ENCODE results near the gene NPLOC4.

The NPLOC4 gene

GRCh38 chr17:81655378-81656117, 18.6 kb upstream of the NPLOC4 start:
- H3K4me3 ChIP-seq (replicated peaks in 1 of 2; ENCODE audit: low read depth in 2 of 2, low read length in 2 of 2), result no peak overlapping the region
- no peak for TF ChIP-seq CTCF (IDR thresholded peaks at IDR 0.05; ENCODE audit: low read depth, low read length)

GRCh38 chr17:81652906-81653771, 16.2 kb upstream of the NPLOC4 start:
- DNase-seq (ENCODE audit: low read depth in 2 of 2), result no peak
- no peak overlapping the region for H3K4me3 ChIP-seq (replicated peaks in 1 of 2; ENCODE audit: low read depth in 2 of 2, low read length in 2 of 2)
- no peak for TF ChIP-seq CTCF (IDR thresholded peaks at IDR 0.05; ENCODE audit: low read depth, low read length)

More at GRCh38 chr17:81655378-81656117, 18.6 kb upstream of the NPLOC4 start:
- DNase-seq (ENCODE audit: low read depth in 2 of 2), result no peak

- peak; percentile 84 to 94 for DNase-seq (ENCODE audit: low read depth in 2 of 2)
- TF ChIP-seq CTCF (IDR thresholded peaks at IDR 0.05; ENCODE audit: low read depth, low read length), result no peak
- H3K4me3 ChIP-seq (replicated peaks in 1 of 2; ENCODE audit: low read depth in 2 of 2, low read length in 2 of 2), result no peak overlapping the region
Measured at GRCh38 chr17:81651692-81652091, 14.8 kb upstream of the NPLOC4 start.

GRCh38 chr17:81650951-81651350, 14.0 kb upstream of the NPLOC4 start:
- no peak for TF ChIP-seq CTCF (IDR thresholded peaks at IDR 0.05; ENCODE audit: low read depth, low read length)
- no peak for DNase-seq (ENCODE audit: low read depth in 2 of 2)
- H3K4me3 ChIP-seq (replicated peaks in 1 of 2; ENCODE audit: low read depth in 2 of 2, low read length in 2 of 2), result no peak overlapping the region

- H3K4me3 ChIP-seq (replicated peaks in 1 of 2; ENCODE audit: low read depth in 2 of 2, low read length in 2 of 2), result no peak overlapping the region
- TF ChIP-seq CTCF (IDR thresholded peaks at IDR 0.05; ENCODE audit: low read depth, low read length), result no peak
- no peak for DNase-seq (ENCODE audit: low read depth in 2 of 2)
Measured at GRCh38 chr17:81648707-81649085, 11.8 kb upstream of the NPLOC4 start.

- DNase-seq (ENCODE audit: low read depth in 2 of 2), result no peak
- H3K4me3 ChIP-seq (replicated peaks in 1 of 2; ENCODE audit: low read depth in 2 of 2, low read length in 2 of 2), result no peak overlapping the region
- TF ChIP-seq CTCF (IDR thresholded peaks at IDR 0.05; ENCODE audit: low read depth, low read length), result no peak
Measured at GRCh38 chr17:81648013-81648706, 11.2 kb upstream of the NPLOC4 start.

Data from cardiac fibroblast (primary cell).